Measurements from ENCODE around the gene PTPRG. TPM values are rescaled to one million over a fixed set of nuclear protein-coding genes. Genes with fewer than 3 reads are reported as not detected.

PTPRG gene
- total RNA-seq, 1 donor: 148 TPM

GRCh38 chr3:62276658-62277180, 715.3 kb downstream of the PTPRG start:
- no peaks in the 10 kb centered on the region for H3K27me3 ChIP-seq (ENCODE audit: insufficient read depth, low read length)
- H3K4me1 ChIP-seq (ENCODE audit: insufficient read depth, low read length): no peaks in the 10 kb centered on the region
- DNase-seq (ENCODE audit: insufficient read length, low spot score, missing footprints): no peak
- no peaks in the 10 kb centered on the region for H3K9me3 ChIP-seq (ENCODE audit: low read depth, low read length)
- H3K4me3 ChIP-seq (ENCODE audit: insufficient read depth, low read length): no peak overlapping the region
- peaks cover 7% of the 10 kb centered on the region for H3K36me3 ChIP-seq (ENCODE audit: insufficient read depth, low read length)
- no peak for TF ChIP-seq CTCF (IDR thresholded peaks at IDR 0.05; ENCODE audit: extremely low read depth, low read depth, low read length)
- no peak overlapping the region for H3K27ac ChIP-seq (ENCODE audit: low read depth, low read length)
- no peaks in the 10 kb centered on the region for H3K79me2 ChIP-seq (ENCODE audit: insufficient read depth, low read length)
- H2AFZ ChIP-seq (ENCODE audit: low read length): no peak overlapping the region
- no peak overlapping the region for H3K4me2 ChIP-seq (ENCODE audit: insufficient read depth, low read length)
- no peaks in the 10 kb centered on the region for H4K20me1 ChIP-seq (ENCODE audit: insufficient read depth, low read length)

GRCh38 chr3:62277450-62277849, 716.1 kb downstream of the PTPRG start:
- H3K79me2 ChIP-seq (ENCODE audit: insufficient read depth, low read length): no peaks in the 10 kb centered on the region
- no peaks in the 10 kb centered on the region for H3K4me1 ChIP-seq (ENCODE audit: insufficient read depth, low read length)
- no peak overlapping the region for H3K4me2 ChIP-seq (ENCODE audit: insufficient read depth, low read length)
- H3K9me3 ChIP-seq (ENCODE audit: low read depth, low read length): no peaks in the 10 kb centered on the region
- peaks cover 7% of the 10 kb centered on the region for H3K36me3 ChIP-seq (ENCODE audit: insufficient read depth, low read length)
- TF ChIP-seq CTCF (IDR thresholded peaks at IDR 0.05; ENCODE audit: extremely low read depth, low read depth, low read length): no peak
- no peak overlapping the region for H3K27ac ChIP-seq (ENCODE audit: low read depth, low read length)
- no peak overlapping the region for H3K4me3 ChIP-seq (ENCODE audit: insufficient read depth, low read length)
- no peaks in the 10 kb centered on the region for H3K27me3 ChIP-seq (ENCODE audit: insufficient read depth, low read length)
- no peak for DNase-seq (ENCODE audit: insufficient read length, low spot score, missing footprints)
- no peaks in the 10 kb centered on the region for H4K20me1 ChIP-seq (ENCODE audit: insufficient read depth, low read length)
- no peak overlapping the region for H2AFZ ChIP-seq (ENCODE audit: low read length)

GRCh38 chr3:62277986-62278385, 716.6 kb downstream of the PTPRG start:
- Histone ChIP-seq H3K27ac (ENCODE audit: low read depth, low read length) (no peak overlapping the region), H3K4me3 (ENCODE audit: insufficient read depth, low read length) (no peak overlapping the region), H3K4me1 (ENCODE audit: insufficient read depth, low read length) (no peaks in the 10 kb centered on the region), H3K79me2 (ENCODE audit: insufficient read depth, low read length) (no peaks in the 10 kb centered on the region), H3K4me2 (ENCODE audit: insufficient read depth, low read length) (no peak overlapping the region), H3K27me3 (ENCODE audit: insufficient read depth, low read length) (no peaks in the 10 kb centered on the region), H3K9me3 (ENCODE audit: low read depth, low read length) (no peaks in the 10 kb centered on the region), H3K36me3 (ENCODE audit: insufficient read depth, low read length) (peaks cover 7% of the 10 kb centered on the region), H4K20me1 (ENCODE audit: insufficient read depth, low read length) (no peaks in the 10 kb centered on the region), H2AFZ (ENCODE audit: low read length) (no peak overlapping the region)
- TF ChIP-seq CTCF (IDR thresholded peaks at IDR 0.05; ENCODE audit: extremely low read depth, low read depth, low read length): no peak
- no peak for DNase-seq (ENCODE audit: insufficient read length, low spot score, missing footprints)

GRCh38 chr3:62281726-62282125, 720.4 kb downstream of the PTPRG start:
- Histone ChIP-seq H3K36me3 (ENCODE audit: insufficient read depth, low read length) (no peaks in the 10 kb centered on the region), H3K27ac (ENCODE audit: low read depth, low read length) (no peak overlapping the region), H3K27me3 (ENCODE audit: insufficient read depth, low read length) (no peaks in the 10 kb centered on the region), H4K20me1 (ENCODE audit: insufficient read depth, low read length) (no peaks in the 10 kb centered on the region), H3K4me1 (ENCODE audit: insufficient read depth, low read length) (no peaks in the 10 kb centered on the region), H3K9me3 (ENCODE audit: low read depth, low read length) (no peaks in the 10 kb centered on the region), H3K4me3 (ENCODE audit: insufficient read depth, low read length) (no peak overlapping the region), H3K4me2 (ENCODE audit: insufficient read depth, low read length) (no peak overlapping the region), H2AFZ (ENCODE audit: low read length) (no peak overlapping the region), H3K79me2 (ENCODE audit: insufficient read depth, low read length) (no peaks in the 10 kb centered on the region)
- DNase-seq (ENCODE audit: insufficient read length, low spot score, missing footprints): no peak
- no peak for TF ChIP-seq CTCF (IDR thresholded peaks at IDR 0.05; ENCODE audit: extremely low read depth, low read depth, low read length)

Data from osteoblast (primary cell).